Activated gamma-delta T cell (primary cell): Measurements from ENCODE around the gene SHISA7.

Experiments used
- DNase-seq: peaks from one replicate; lab custom pipeline; 2025; lab: John Stamatoyannopoulos, UW

Gene SHISA7

GRCh38 chr19:55387736-55388497 is 55.2 kb downstream of the SHISA7 start:
- DNase-seq = no peak

GRCh38 chr19:55386493-55386971 is 56.6 kb downstream of the SHISA7 start:
- no peak for DNase-seq

GRCh38 chr19:55385724-55386492 is 57.2 kb downstream of the SHISA7 start, which contains the start of gene RPL28:
RPL28 (plus strand) TSS chr19:55385932; CDS start chr19:55386358, 426 bp downstream.
- peak; percentile 81 for DNase-seq

GRCh38 chr19:55384920-55385723 is 58.0 kb downstream of the SHISA7 start:
- DNase-seq = peak; percentile 85

- DNase-seq = peak; percentile 34
Measured at GRCh38 chr19:55384131-55384919, 58.8 kb downstream of the SHISA7 start, which contains the start of gene TMEM238. TMEM238 (minus strand) TSS chr19:55384292; CDS start chr19:55384259, 33 bp downstream.

GRCh38 chr19:55383279-55384130 is 59.6 kb downstream of the SHISA7 start:
- DNase-seq = no peak

- DNase-seq = no peak
Measured at GRCh38 chr19:55382522-55383054, 60.5 kb downstream of the SHISA7 start.

GRCh38 chr19:55382013-55382412 is 61.1 kb downstream of the SHISA7 start:
- no peak for DNase-seq

- DNase-seq = no peak
Measured at GRCh38 chr19:55379174-55379573, 63.9 kb downstream of the SHISA7 start.
